ENCODE measurements around the gene ADAMTSL5.

ADAMTSL5 gene

GRCh38 chr19:1467490-1468273 is 45.1 kb downstream of the ADAMTSL5 start:
- no peak for TF ChIP-seq CTCF (IDR thresholded peaks at IDR 0.05)
- no peak for TF ChIP-seq ZFX (IDR thresholded peaks at IDR 0.05; ENCODE audit: borderline replicate concordance)
- no peak overlapping the region for H3K27ac ChIP-seq

- no peak overlapping the region for H3K27ac ChIP-seq
- TF ChIP-seq ZFX (IDR thresholded peaks at IDR 0.05; ENCODE audit: borderline replicate concordance), result no peak
- no peak for TF ChIP-seq CTCF (IDR thresholded peaks at IDR 0.05)
Observed at GRCh38 chr19:1467215-1467489, 45.7 kb downstream of the ADAMTSL5 start.

GRCh38 chr19:1466461-1467214 is 46.2 kb downstream of the ADAMTSL5 start:
- H3K27ac ChIP-seq, result no peak overlapping the region
- TF ChIP-seq ZFX (IDR thresholded peaks at IDR 0.05; ENCODE audit: borderline replicate concordance), result no peak
- no peak for TF ChIP-seq CTCF (IDR thresholded peaks at IDR 0.05)

GRCh38 chr19:1466018-1466460 is 46.8 kb downstream of the ADAMTSL5 start:
- no peak overlapping the region for H3K27ac ChIP-seq
- no peak for TF ChIP-seq CTCF (IDR thresholded peaks at IDR 0.05)
- no peak for TF ChIP-seq ZFX (IDR thresholded peaks at IDR 0.05; ENCODE audit: borderline replicate concordance)

GRCh38 chr19:1465191-1466016 is 47.4 kb downstream of the ADAMTSL5 start:
- H3K27ac ChIP-seq, result no peak overlapping the region
- TF ChIP-seq ZFX (IDR thresholded peaks at IDR 0.05; ENCODE audit: borderline replicate concordance) (no peak), CTCF (IDR thresholded peaks at IDR 0.05) (no peak)

GRCh38 chr19:1461862-1462261 is 51.0 kb downstream of the ADAMTSL5 start:
- TF ChIP-seq CTCF (IDR thresholded peaks at IDR 0.05), result no peak
- TF ChIP-seq ZFX (IDR thresholded peaks at IDR 0.05; ENCODE audit: borderline replicate concordance), result no peak
- no peak overlapping the region for H3K27ac ChIP-seq

Measured in 22Rv1 (cell line).